NCI-H1694 (cell line): ENCODE results near the gene ATF7.
"Not testable (repeated sequence)": the region's sequence is repeated elsewhere in the genome, so short reads cannot be mapped to it uniquely, and the experiment has no call there.

Experiments used
- DNase-seq: peaks from one replicate; lab custom pipeline; 2025; lab: John Stamatoyannopoulos, UW

Gene ATF7

GRCh38 chr12:53594897-53595615, 31.1 kb downstream of the ATF7 start:
- no peak for DNase-seq

GRCh38 chr12:53593707-53594106, 32.5 kb downstream of the ATF7 start:
- no peak for DNase-seq

- no peak for DNase-seq
Observed at GRCh38 chr12:53593031-53593430, 33.2 kb downstream of the ATF7 start.

- no peak for DNase-seq
Observed at GRCh38 chr12:53592426-53592825, 33.8 kb downstream of the ATF7 start.

- peak; percentile 43 for DNase-seq
Observed at GRCh38 chr12:53591301-53592206, 34.6 kb downstream of the ATF7 start.

GRCh38 chr12:53590652-53591051, 35.5 kb downstream of the ATF7 start:
- no peak for DNase-seq

- no peak for DNase-seq
Observed at GRCh38 chr12:53589915-53590314, 36.3 kb downstream of the ATF7 start.

- no peak for DNase-seq
Observed at GRCh38 chr12:53589423-53589822, 36.8 kb downstream of the ATF7 start.

GRCh38 chr12:53588123-53588522, 38.1 kb downstream of the ATF7 start:
- DNase-seq: no peak

GRCh38 chr12:53586745-53587144, 39.4 kb downstream of the ATF7 start:
- no peak for DNase-seq

- DNase-seq: no peak
Observed at GRCh38 chr12:53585448-53586125, 40.6 kb downstream of the ATF7 start.

GRCh38 chr12:53579545-53579955, 46.6 kb downstream of the ATF7 start:
- no peak for DNase-seq

GRCh38 chr12:53578783-53579182, 47.4 kb downstream of the ATF7 start:
- no peak for DNase-seq

- no peak for DNase-seq
Observed at GRCh38 chr12:53577941-53578352, 48.2 kb downstream of the ATF7 start.

GRCh38 chr12:53575502-53576249, 50.5 kb downstream of the ATF7 start:
- no peak for DNase-seq

GRCh38 chr12:53572134-53572758, 53.9 kb downstream of the ATF7 start:
- no peak for DNase-seq

- DNase-seq: no peak
Observed at GRCh38 chr12:53571295-53571694, 54.9 kb downstream of the ATF7 start.

GRCh38 chr12:53568809-53569557, 57.2 kb downstream of the ATF7 start:
- DNase-seq: no peak

GRCh38 chr12:53567961-53568808, 58.0 kb downstream of the ATF7 start:
- no peak for DNase-seq

GRCh38 chr12:53565376-53565775, 60.8 kb downstream of the ATF7 start:
- DNase-seq: not testable (repeated sequence)
